Measurements from ENCODE around the gene KLF18.
"Not testable (repeated sequence)": the region's sequence is repeated elsewhere in the genome, so short reads cannot be mapped to it uniquely, and the experiment has no call there.

Gene KLF18

DNA sequence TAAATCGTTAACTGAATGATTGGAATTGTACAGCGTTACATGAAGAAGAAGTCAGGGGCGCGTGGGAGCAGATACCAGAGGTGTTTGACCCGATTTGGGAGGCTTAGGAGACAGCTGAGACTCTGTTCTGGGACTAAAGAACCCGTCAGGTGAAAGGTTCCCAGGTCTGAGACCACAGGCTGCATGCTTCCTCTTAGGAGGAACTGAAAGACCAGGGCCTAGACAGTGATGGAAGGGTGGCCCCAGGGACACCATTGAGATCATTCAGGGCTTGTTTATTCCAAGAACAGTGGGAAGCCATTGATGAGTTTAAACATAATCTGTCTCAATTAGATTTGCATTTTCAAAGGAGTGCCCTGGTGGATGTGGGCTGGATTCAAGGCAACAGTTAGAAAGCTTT lies 21.9 kb downstream of the KLF18 start:
- DNase-seq: no peak

DNA sequence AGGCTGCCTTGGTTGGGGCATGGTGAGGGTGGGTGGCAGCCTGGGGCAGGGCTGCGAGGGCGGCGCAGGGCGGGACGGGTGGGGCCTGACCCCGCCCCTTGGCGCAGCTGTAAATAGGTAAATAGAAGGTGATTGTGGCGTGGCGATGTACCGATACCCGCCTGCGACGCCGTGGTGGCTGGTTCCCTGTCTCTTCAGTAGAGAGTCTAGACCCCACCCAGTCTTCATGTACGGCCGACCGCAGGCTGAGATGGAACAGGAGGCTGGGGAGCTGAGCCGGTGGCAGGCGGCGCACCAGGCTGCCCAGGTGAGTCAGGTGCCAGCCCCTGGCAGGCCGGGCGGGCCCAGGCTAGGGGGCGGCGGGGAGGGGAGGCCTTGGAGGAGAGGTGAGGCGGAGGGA lies 22.7 kb downstream of the KLF18 start, which contains the start of gene KLF17:
Gene KLF17 (plus strand): TSS at position 140 of the 400 bp plus-strand sequence. CDS start 87 bp downstream, at position 227.
- DNase-seq: no peak

DNA sequence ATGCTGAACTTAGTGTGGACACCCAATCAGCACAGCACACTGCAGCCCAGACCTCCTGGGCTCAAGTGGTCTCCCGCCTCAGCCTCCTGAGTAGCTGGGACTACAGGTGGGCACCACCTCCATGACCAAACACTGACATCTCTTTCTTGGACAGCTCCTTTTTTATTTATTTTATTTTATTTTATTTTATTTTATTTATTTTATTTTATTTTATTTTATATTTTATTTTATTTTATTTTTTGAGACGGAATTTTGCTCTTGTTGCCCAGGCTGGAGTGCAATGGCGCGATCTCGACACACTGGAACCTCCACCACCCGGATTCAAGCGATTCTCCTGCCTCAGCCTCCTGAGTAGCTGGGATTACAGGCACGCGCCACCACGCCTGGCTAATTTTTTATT lies 24.2 kb downstream of the KLF18 start:
- not testable (repeated sequence) for DNase-seq

DNA sequence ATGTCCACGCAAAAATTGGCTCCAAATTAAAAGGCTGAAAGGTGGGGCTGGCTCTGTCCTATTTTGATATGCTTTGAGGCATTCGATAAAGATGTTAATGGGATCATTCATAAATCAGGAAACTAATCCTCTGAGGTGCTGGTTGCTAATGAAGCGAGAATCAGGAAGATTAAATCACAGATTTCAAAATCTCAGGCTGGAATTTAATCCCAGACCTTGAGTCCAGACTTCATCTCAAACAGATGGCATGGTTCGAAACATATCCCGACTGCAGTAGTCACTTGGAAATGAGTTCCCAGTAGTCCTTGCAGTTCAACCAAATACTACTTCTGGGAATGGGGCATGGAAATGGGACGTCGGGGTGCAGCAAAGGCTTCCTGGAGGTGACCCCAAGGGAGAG lies 27.3 kb downstream of the KLF18 start:
- no peak for DNase-seq

DNA sequence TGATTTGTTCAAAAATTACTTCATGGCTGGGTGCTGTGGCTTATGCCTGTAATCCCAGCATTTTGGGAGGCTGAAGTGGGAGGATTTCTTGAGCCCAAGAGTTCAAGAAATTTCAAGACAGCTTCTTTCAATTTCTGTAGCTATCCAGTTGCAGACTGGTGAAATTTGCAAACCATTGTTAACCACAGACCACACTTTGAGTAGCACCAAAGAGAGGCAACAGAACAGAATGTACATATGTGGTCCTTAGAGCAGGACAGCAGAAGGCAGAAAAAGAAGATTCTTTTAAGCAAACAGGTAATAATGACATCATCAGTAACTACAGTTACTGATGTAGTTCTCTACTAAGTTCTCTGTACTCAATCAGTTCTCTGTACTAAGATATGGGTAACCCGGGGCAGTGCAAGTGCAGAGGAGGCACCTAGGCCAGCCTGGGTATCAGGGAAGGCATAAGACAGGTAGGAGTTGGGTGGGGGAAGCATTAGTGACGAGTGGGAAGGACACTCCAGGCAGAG lies 28.3 kb downstream of the KLF18 start:
- DNase-seq: no peak

DNA sequence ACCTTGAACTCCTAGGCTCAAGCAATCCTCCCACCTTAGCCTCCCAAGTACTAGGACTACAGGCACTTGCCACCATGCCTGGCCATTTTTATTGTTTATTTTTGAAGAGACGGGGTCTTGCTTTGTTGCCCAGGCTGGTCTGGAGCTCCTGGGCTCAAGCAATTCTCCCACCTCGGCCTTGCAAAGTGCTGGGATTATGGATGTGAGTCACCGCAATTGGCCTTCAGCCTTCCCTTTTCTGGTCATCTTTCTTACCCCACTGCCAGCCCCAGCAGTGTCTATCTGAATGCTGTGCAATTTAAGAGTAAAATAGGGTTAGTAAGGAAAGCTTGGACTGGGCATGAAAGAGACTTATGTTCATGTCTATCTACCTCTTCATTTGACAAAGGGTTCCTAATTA lies 28.9 kb downstream of the KLF18 start:
- DNase-seq: no peak

DNA sequence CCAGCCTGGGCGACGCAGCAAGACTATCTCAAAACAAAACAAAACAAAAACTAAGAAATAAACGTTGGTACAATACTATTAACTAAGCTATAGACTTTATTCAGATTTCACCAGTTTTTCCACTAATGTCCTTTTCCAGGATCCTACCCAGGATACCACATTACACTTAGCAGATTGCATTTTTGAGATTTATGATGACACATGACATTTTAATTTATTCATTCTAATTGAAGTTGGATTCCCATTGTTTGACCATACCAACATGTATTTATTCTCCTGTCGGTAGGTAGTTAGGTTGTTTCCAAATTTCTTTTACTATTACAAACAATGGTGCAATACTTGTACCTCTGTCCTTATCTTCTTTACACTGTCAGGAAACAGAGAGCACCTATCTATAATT lies 29.6 kb downstream of the KLF18 start:
- no peak for DNase-seq

DNA sequence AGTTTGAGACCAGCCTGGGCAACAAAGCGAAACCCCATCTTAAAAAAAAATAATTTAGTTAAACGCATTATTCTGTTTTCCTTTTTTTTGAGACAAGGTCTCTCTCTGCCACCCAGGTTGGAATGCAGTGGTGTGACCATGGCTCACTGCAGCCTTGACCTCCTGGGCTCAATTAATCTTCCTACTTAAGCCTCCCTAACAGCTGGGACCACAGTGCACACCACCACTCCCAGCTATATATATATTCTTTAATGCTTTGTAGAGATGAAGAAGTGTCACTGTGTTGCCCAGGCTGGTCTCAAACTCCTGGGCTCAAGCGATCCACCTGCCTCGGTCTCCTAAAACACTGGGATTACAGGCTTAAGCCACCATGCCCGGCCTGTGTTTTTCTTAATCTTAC lies 30.5 kb downstream of the KLF18 start:
- DNase-seq: no peak

DNA sequence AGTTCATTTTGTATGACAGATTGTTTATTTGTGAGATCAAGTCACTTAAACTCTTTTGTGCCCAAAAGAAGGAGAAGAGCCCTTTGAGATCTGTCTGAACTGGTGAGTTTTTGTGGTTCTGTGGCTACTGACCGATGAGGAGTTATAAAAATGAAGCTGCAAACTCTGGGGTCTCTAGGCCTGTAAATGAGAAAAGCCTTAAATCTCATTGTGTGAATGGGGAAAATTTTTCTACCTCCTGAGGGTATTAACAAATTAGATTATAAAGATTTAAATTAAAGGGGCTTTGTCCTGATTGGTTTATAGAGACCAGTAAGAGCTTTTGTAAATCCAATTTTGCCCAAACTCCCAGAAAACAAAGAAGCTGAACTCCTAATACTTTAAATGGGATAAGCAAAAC lies 32.5 kb downstream of the KLF18 start:
- DNase-seq: no peak

DNA sequence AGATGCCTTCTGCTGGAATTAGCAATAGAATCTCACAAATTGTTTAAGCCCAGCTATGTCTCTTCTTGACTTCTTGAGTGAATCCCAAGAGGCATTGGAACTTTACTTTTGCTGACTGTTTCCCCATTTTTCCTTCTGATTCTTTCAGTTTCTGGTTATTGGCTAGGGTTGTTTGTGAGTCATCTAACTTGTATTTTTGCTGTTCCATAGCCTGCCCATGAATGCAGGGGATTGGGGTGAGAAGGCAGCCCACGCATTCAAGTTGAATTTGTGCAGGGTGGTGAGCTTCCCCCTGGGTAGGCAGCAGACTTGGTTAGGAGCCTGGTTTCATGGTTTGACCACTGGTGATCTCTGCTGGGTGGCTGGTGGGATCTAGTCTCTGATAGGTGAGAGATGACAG lies 33.2 kb downstream of the KLF18 start:
- no peak for DNase-seq

DNA sequence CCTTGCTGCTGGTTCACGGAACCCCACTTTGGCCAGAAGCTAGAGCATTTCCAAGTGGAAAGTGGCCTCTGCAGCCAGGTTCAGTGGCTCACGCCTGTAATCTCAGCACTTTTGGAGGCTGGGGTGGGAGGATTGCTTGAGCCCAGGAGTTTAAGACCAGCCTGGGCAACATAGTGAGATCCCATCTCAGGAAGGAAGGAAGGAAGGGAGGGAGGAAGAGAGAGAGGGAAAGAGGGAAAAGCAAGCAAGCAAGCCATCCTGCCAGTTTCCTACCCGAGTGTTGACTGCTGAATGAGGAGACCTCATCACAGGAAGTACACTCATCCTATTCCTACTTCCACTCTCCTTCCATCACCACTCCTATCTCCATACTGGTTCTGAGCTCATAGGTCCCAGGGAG lies 35.6 kb downstream of the KLF18 start:
- DNase-seq: no peak

DNA sequence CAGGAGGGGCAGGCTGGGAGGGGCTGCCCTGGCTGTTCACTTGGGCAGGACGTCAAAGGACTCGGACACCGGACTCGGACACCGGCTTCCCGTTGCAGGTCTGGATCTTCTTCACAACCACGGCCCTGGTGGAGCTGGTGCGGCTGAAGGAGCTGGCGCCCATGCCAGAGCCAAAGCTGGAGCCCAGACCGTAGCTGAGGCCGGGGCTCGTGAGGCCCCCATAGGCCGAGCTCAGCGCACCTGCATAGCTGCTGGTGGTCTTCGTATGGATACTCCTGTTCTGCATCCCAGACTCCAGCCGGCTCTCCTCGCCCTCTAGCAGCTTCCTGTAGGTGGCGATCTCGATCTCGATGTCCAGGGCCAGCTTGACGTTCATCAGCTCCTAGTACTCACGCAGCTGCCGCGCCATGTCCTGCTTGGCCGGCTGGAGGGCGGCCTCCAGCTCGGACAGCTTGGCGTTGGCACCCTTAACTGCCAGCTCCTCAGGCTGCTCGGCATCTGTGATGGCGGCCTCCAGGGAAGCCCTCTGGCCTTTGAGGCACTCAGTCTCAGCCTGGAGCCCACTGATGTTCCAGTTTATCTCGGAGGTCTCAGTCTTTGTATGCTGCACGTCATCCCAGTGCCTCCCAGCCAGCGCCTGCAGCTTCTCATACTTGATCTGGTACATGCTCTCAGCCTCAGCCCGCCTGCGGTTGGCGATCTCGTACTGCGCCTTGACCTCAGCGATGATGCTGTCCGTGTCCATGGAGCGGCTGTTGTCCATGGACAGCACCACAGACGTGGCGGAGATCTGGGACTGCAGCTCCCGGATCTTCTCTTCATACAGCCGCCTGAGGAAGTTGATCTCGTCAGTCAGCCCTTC lies 37.9 kb downstream of the KLF18 start:
- DNase-seq: no peak

DNA sequence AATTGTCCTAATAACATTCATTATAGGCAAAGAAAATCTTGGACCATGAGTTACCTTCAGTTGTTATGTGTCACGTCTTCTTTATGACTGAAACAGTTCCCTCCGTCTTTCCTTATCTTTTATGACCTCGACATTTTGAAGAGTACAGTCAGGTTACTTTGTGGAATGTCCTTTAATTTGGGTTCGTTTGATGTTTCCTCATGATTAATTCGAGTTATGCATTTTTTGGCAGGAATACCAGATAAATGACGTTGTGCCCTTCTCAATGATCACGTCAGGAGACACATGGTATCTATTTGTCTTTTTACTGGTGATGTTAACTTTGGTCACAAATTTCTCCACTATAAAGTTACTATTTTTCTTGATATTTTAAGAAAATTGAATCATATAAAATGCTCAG lies 40.1 kb downstream of the KLF18 start:
- no peak for DNase-seq

DNA sequence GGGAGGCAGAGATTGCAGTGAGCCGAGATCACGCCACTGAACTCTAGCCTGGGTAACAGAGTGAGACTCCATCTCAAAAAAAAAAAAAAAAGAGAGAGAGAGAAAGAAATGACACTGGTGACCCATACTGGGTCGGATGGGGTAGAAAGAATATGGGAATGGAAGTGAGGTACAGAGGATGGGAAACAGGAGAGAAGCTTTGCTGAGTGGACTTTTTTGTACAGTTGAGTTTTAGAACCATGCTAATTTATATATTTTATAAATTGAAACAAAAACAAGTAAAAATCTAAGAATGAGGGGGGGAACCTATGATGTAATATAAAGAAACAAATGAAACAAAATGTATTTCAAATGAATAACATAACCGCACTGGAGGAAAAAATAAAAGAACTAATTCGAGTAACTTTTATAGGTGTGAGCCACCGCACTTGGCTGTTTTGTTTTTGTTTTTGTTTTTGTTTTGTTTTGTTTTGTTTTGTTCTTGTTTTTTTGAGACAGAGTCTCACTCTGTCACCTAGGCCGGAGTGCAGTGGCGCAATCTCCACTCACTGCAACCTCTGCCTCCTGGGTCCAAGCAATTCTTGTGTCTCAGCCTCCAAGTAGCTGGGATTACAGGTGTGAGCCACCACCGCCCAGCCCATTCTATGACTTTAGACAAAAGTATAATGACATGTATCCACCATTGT lies 41.1 kb downstream of the KLF18 start:
- DNase-seq: no peak

DNA sequence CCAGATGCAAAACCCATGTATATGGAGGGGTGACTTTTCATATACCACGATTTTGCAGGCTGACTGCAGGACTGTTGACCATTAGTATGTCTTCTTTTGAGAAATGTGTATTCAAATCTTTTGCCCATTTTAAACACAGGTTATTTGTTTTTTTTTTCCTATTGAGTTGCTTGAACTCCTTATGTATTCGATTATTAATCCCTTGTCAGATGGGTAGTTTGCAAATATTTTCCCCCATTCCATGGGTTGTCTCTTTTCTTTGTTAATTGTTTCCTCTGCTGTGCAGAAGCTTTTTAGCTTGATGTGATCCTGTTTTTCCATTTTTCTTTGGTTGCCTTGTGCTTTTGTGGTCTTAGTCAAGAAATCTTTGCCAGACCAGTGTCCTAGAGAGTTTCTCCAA lies 47.4 kb downstream of the KLF18 start:
- no peak for DNase-seq

DNA sequence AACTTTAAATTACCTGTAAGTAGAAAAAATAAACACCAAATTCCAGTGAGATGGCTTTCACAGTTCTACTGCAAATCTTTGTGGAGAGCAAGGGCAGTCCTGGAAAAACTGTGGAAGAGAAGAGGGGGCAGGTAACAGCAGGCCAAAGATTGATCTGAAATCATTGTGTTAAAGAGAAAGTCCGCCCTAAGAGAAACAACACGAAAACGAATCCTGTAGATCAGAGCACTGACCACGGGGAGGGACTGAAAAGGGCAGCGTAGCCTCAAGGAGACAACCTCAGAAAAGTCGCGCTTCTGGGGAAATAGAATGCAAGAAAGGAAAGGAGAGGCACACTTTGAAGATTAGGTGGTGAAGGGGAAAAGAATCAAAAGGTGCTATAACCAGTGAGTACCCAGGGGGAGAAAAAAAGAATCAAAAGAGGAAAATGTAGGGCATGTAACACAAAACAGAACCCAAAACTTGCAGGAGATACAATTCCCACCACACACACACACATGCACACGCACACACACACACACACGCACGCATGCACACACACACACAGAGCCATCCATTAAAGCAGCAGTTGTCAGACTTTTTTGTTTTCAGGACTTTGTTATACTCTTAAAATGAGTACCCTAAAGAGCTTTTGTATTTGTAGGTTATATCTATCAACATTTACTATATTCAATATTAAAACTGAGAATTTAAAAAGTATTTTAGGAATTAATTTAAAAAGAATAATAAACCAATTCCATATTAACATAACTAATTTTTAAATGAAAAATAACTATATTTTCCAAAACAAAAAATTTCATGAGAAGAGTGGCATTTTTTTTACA lies 50.8 kb downstream of the KLF18 start:
- no peak for DNase-seq

DNA sequence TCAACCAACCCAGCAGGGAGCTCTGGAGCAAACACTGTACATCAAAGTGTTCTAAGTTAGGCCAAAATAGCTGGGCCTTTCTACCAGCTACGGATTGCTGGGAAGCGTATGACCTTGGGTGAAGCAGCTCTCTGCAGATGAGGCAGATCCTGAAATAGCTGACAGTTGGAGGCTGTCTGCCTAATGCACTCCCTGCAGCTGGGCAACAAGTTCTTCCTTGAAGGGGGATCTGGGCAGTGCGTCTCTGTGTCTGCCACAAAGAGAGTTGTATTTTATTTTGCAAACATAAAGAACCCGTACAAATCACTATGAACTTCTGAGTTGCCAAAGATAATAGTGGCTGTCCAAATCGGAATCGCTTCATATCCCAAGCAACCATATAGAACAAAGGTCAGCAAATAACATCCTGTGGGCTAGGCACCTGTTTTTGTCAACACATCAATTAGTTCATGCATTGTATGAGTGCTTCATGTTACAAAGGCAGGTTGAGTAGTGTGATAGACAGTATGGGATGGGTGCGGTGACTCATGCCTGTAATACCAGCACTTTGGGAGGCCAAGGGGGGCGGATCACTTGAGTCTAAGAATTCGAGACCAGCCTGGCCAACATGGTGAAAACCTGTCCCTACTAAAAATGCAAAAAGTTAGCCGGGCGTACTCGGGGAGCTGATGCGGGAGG lies 51.9 kb downstream of the KLF18 start:
- no peak for DNase-seq

Measured in 8988T (cell line).